H1 (cell line): ENCODE data around the gene FAM221B. TPM values are rescaled to one million over a fixed set of nuclear protein-coding genes. Genes with fewer than 3 reads are reported as not detected.
A peak's percentile ranks its signal among the peaks of the same experiment; 100 is the strongest.

Experiments used
- CTCF ChIA-PET: fragments of 300-600 bp; sonication (Branson Sonifier 250); formaldehyde crosslinking; loops from one replicate; lab custom pipeline; 2021; ENCODE audit not compliant: partially characterized antibody; lab: Charles Lee
- POLR2A ChIA-PET: fragments of 300-600 bp; sonication (Branson Sonifier 250); formaldehyde crosslinking; loops from one replicate; lab custom pipeline; 2021; ENCODE audit warnings: inconsistent platforms; ENCODE audit not compliant: partially characterized antibody; lab: Charles Lee
- DNase-seq, 2 experiments: peaks; one replicate each; pipeline versions ENCODE4 v3.0.0 to v3.0.0-alpha.2; 2010 to 2022; ENCODE audit warnings: low spot score in 2 of 2, low read depth in 1 of 2, mixed read lengths in 1 of 2
- FAIRE-seq: peaks from 2 replicates; lab custom pipeline; 2011; peaks lifted over from hg19 to GRCh38; lab: Jason Lieb, UNC
- H2AFZ ChIP-seq: 2 replicates; pipeline ENCODE4 v1.8.1; 2012; ENCODE audit warnings: low read length, inconsistent platforms
- H2AK5ac ChIP-seq: 2 replicates; pipeline ENCODE4 v1.6.1; 2013; ENCODE audit warnings: low read depth, low read length
- H2BK120ac ChIP-seq: replicated peaks from 2 replicates; pipeline ENCODE3; 2013; ENCODE audit warnings: low read depth, low read length, inconsistent platforms
- H2BK12ac ChIP-seq: 2 replicates; pipeline ENCODE4 v1.6.1; 2013; ENCODE audit warnings: low read depth, low read length
- H2BK15ac ChIP-seq: 2 replicates; pipeline ENCODE4 v1.6.1; 2013; ENCODE audit warnings: low read length
- H2BK20ac ChIP-seq: 2 replicates; pipeline ENCODE4 v1.6.1; 2013; ENCODE audit warnings: low read length
- H2BK5ac ChIP-seq: 2 replicates; pipeline ENCODE4 v1.6.1; 2013; ENCODE audit warnings: low read depth, low read length
- H3K14ac ChIP-seq: 2 replicates; pipeline ENCODE4 v1.6.1; 2013; ENCODE audit warnings: inconsistent platforms; ENCODE audit not compliant: insufficient read length
- H3K18ac ChIP-seq: 2 replicates; pipeline ENCODE4 v1.6.1; 2013; ENCODE audit warnings: low read length; ENCODE audit errors: extremely low read depth
- H3K23ac ChIP-seq: 2 replicates; pipeline ENCODE4 v1.6.1; 2013; ENCODE audit warnings: inconsistent platforms; ENCODE audit not compliant: insufficient read length
- H3K23me2 ChIP-seq: 2 replicates; pipeline ENCODE4 v1.6.1; 2013; ENCODE audit warnings: low read depth, low read length
- H3K27ac ChIP-seq: 2 replicates; pipeline ENCODE4 v1.6.1; 2011; ENCODE audit warnings: low read depth, low read length, inconsistent platforms
- H3K27me3 ChIP-seq, 4 experiments: replicated peaks in 1 of 4; 1 replicate in 1 of 4; 2 replicates in 3 of 4; pipeline versions ENCODE4 v1.6.1 to v1.8.1; 2011 to 2013; ENCODE audit warnings: low read length in 3 of 4, mild to moderate bottlenecking in 3 of 4, inconsistent platforms in 2 of 4, mixed read lengths in 2 of 4, moderate library complexity in 1 of 4; ENCODE audit not compliant: control insufficient read depth in 3 of 4, insufficient read depth in 3 of 4; ENCODE audit errors: extremely low read depth in 1 of 4
- H3K36me3 ChIP-seq, 4 experiments: 2 replicates each; pipeline versions ENCODE4 v1.6.1 to v1.8.1; 2011 to 2013; ENCODE audit warnings: mild to moderate bottlenecking in 4 of 4, low read length in 3 of 4, moderate library complexity in 2 of 4, control low read depth in 1 of 4, inconsistent platforms in 1 of 4; ENCODE audit not compliant: insufficient read depth in 4 of 4, control insufficient read depth in 2 of 4
- H3K4ac ChIP-seq: replicated peaks from 2 replicates; pipeline ENCODE3; 2013; ENCODE audit warnings: low read length, low read depth, mixed read lengths, inconsistent platforms; ENCODE audit not compliant: insufficient read length
- H3K4me1 ChIP-seq, 4 experiments: replicated peaks in 1 of 4; 1 replicate in 1 of 4; 2 replicates in 3 of 4; pipeline versions ENCODE4 v1.6.1 to v1.8.1; 2011 to 2013; ENCODE audit warnings: low read length in 3 of 4, inconsistent platforms in 2 of 4, mixed read lengths in 1 of 4; ENCODE audit not compliant: insufficient read depth in 4 of 4, control insufficient read depth in 3 of 4
- H3K4me2 ChIP-seq, 2 experiments: 2 replicates each; pipeline versions ENCODE4 v1.6.1 to v1.8.1; 2011 to 2013; ENCODE audit warnings: low read depth in 2 of 2, low read length in 2 of 2, control low read depth in 1 of 2, inconsistent platforms in 1 of 2, mild to moderate bottlenecking in 1 of 2; ENCODE audit not compliant: insufficient read depth in 1 of 2
- H3K4me3 ChIP-seq, 4 experiments: fragments of 200-600, 300-600 bp in 1 of 4; sonication (generic), shearing (Covaris generic), sonication (Bioruptor Twin) in 1 of 4; 2 replicates each; pipeline versions ENCODE4 v1.5.1 to v1.8.1; 2011 to 2016; ENCODE audit warnings: low read length in 4 of 4, low read depth in 3 of 4, control low read depth in 2 of 4, inconsistent platforms in 2 of 4, mild to moderate bottlenecking in 2 of 4, mixed read lengths in 1 of 4, moderate library complexity in 1 of 4; ENCODE audit not compliant: insufficient read depth in 2 of 4; ENCODE audit errors: extremely low read depth in 1 of 4
- H3K56ac ChIP-seq: replicated peaks from 2 replicates; pipeline ENCODE3; 2013; ENCODE audit warnings: low read depth, mild to moderate bottlenecking, mixed read lengths, low read length, inconsistent platforms; ENCODE audit not compliant: insufficient read length
- H3K79me1 ChIP-seq: 2 replicates; pipeline ENCODE4 v1.6.1; 2013; ENCODE audit warnings: low read depth, low read length, control low read depth
- H3K79me2 ChIP-seq, 2 experiments: 2 replicates each; pipeline versions ENCODE4 v1.6.1 to v1.8.1; 2012 to 2013; ENCODE audit warnings: low read length in 2 of 2, mild to moderate bottlenecking in 2 of 2, inconsistent platforms in 1 of 2; ENCODE audit not compliant: insufficient read depth in 2 of 2, control insufficient read depth in 1 of 2
- H3K9ac ChIP-seq, 4 experiments: replicated peaks in 1 of 4; 1 replicate in 1 of 4; 2 replicates in 3 of 4; pipeline versions ENCODE4 v1.6.1 to v1.8.1; 2011 to 2013; ENCODE audit warnings: low read depth in 3 of 4, low read length in 3 of 4, control low read depth in 2 of 4, mild to moderate bottlenecking in 2 of 4, moderate library complexity in 2 of 4, inconsistent platforms in 1 of 4; ENCODE audit errors: extremely low read depth in 1 of 4
- H3K9me3 ChIP-seq, 2 experiments: 2 replicates each; pipeline versions ENCODE4 v1.6.1 to v1.8.1; 2012 to 2013; ENCODE audit warnings: mild to moderate bottlenecking in 2 of 2, moderate library complexity in 2 of 2, control low read depth in 1 of 2, inconsistent platforms in 1 of 2, low read depth in 1 of 2, low read length in 1 of 2, mixed read lengths in 1 of 2; ENCODE audit not compliant: insufficient read depth in 2 of 2
- H4K20me1 ChIP-seq, 2 experiments: replicated peaks in 1 of 2; 2 replicates each; pipeline versions ENCODE3 to v1.8.1; 2011 to 2013; ENCODE audit warnings: inconsistent platforms in 2 of 2, low read length in 2 of 2, mild to moderate bottlenecking in 1 of 2; ENCODE audit not compliant: insufficient read depth in 2 of 2, control insufficient read depth in 1 of 2
- H4K5ac ChIP-seq: 2 replicates; pipeline ENCODE4 v1.6.1; 2013; ENCODE audit warnings: low read length, low read depth, mixed read lengths, inconsistent platforms; ENCODE audit not compliant: insufficient read length
- H4K8ac ChIP-seq: 2 replicates; pipeline ENCODE4 v1.8.0; 2013; ENCODE audit warnings: mild to moderate bottlenecking, moderate library complexity, low read length, inconsistent platforms; ENCODE audit not compliant: insufficient read depth; ENCODE audit errors: extremely low read depth
- H4K91ac ChIP-seq: replicated peaks from 2 replicates; pipeline ENCODE3; 2013; ENCODE audit warnings: low read length, mixed read lengths, inconsistent platforms; ENCODE audit not compliant: insufficient read length
- CREB1 ChIP-seq: IDR thresholded peaks from 2 replicates; pipeline ENCODE4 v1.6.1; 2012; ENCODE audit warnings: inconsistent platforms
- JUND ChIP-seq: IDR thresholded peaks from 2 replicates; pipeline ENCODE4 v1.6.1; 2011; ENCODE audit warnings: mild to moderate bottlenecking, improper control_type of control experiment, low read length
- KDM4A ChIP-seq: IDR thresholded peaks from one replicate; pipeline ENCODE4 v1.7.1; 2012; ENCODE audit warnings: low read depth, mild to moderate bottlenecking, moderate library complexity, low read length, inconsistent platforms; ENCODE audit not compliant: severe bottlenecking
- RFX5 ChIP-seq: IDR thresholded peaks from 2 replicates; pipeline ENCODE4 v1.6.1; 2011; ENCODE audit warnings: low read depth, low read length, improper control_type of control experiment, borderline replicate concordance
- SAP30 ChIP-seq: fragments of 300-600 bp; sonication (generic); IDR thresholded peaks from 2 replicates; pipeline ENCODE4 v1.7.1; 2012; ENCODE audit warnings: low read length, moderate library complexity, mild to moderate bottlenecking, inconsistent platforms; ENCODE audit not compliant: insufficient read depth, insufficient replicate concordance
- SIX5 ChIP-seq: IDR thresholded peaks from 2 replicates; pipeline ENCODE4 v1.6.1; 2011; ENCODE audit warnings: mild to moderate bottlenecking, low read depth, low read length
- TAF7 ChIP-seq: optimal IDR thresholded peaks from 2 replicates; pipeline ENCODE3; 2011; ENCODE audit warnings: low read depth, mild to moderate bottlenecking, inconsistent platforms, low read length, moderate library complexity, borderline replicate concordance
- USF2 ChIP-seq: IDR thresholded peaks from 2 replicates; pipeline ENCODE4 v1.6.1; 2011; ENCODE audit warnings: low read length, improper control_type of control experiment
- WGBS, 2 experiments: shearing (Covaris generic) in 1 of 2; methylation state at CpG; one replicate each; pipeline versions ENCODE4 v1.1.6 to v1.1.7; 2013 to 2015; ENCODE audit warnings: low lambda C conversion rate in 2 of 2, mixed read lengths in 2 of 2, inconsistent platforms in 1 of 2, low coverage in 1 of 2, missing lambda C conversion rate in 1 of 2; ENCODE audit not compliant: insufficient replicate concordance in 2 of 2, insufficient coverage in 1 of 2, insufficient read length in 1 of 2; ENCODE audit errors: extremely low coverage in 1 of 2, missing lambda C conversion rate in 1 of 2; 5-methylcytosine and 5-hydroxymethylcytosine counted together
- polyA plus RNA-seq, 7 experiments: library from polyadenylated mRNA; depleted of rRNA in 3 of 7; stranded (reverse) in 5 of 7; unstranded in 2 of 7; fragments of >200 nt in 5 of 7; fragments of 200-250 nt in 2 of 7; gene quantifications; 1 replicate in 5 of 7; 2 replicates in 1 of 7; 4 replicates in 1 of 7; pipeline versions ENCODE4 v1.2.1 to v1.2.3, GENCODE V29; 2011 to 2013; ENCODE audit warnings: missing spikeins in 2 of 7, mixed read lengths in 2 of 7
- total RNA-seq: library from RNA; stranded (reverse); fragmentation: NEBNext Ultra II Directional; extraction: Animal tissue kit (Norgen Biotek cat#: 25700); gene quantifications from 2 replicates; pipeline ENCODE4 v1.2.1, GENCODE V29; 2021

Gene FAM221B
- total and polyA plus RNA-seq, 2 of the 8 experiments (the other 6 are each of a cell fraction or from before 2014, with no cell fraction given), result not detected

- no peaks in the 10 kb centered on the region for H3K79me2 ChIP-seq
- DNase-seq, result no peak
- no peak overlapping the region for H3K4ac ChIP-seq
- H3K4me1 ChIP-seq, result peaks cover 0 to 7% (median 4%) of the 10 kb centered on the region in 4 experiments; a peak in 6 of 7 replicates
- peaks cover 0 to 3% (median 2%) of the 10 kb centered on the region in 4 experiments; a peak in 1 of 7 replicates for H3K27me3 ChIP-seq
- H3K79me1 ChIP-seq, result no peaks in the 10 kb centered on the region
- H3K23ac ChIP-seq, result no peak overlapping the region
- peak overlapping the region; percentile 88 to 90 for H3K4me2 ChIP-seq
- H3K18ac ChIP-seq, result no peak overlapping the region
- no peak overlapping the region; the same call in 1 of the 2 replicates for H4K8ac ChIP-seq
- peaks cover 0 to 4% (median 0%) of the 10 kb centered on the region in 4 experiments; a peak in 2 of 8 replicates for H3K36me3 ChIP-seq
- ChIA-PET CTCF (interaction anchor here (0.6 to 6.2 kb wide), 16 partner anchors 11 to 260 kb away, joined by 3 to 115 read pairs (median 4); partner anchors contain the start of genes CCDC107, FAM221B, MSMP and NPR2), POLR2A (interaction anchor here (0.7 to 4.5 kb wide), 9 partner anchors 8 to 83 kb away, joined by 3 to 38 read pairs (median 3); partner anchors contain the start of genes CREB3, FAM221B, NPR2 and TLN1)
- no peak overlapping the region for H3K56ac ChIP-seq
- peak overlapping the region; percentile 42 to 65 (median 54); a peak in 7 of 8 replicates for H3K4me3 ChIP-seq
- peaks cover 0 to 2% of the 10 kb centered on the region in 2 experiments for H4K20me1 ChIP-seq
- H4K91ac ChIP-seq, result no peak overlapping the region
- no peak overlapping the region for H2AK5ac ChIP-seq
- H3K14ac ChIP-seq, result no peak overlapping the region
- no peak overlapping the region for H2BK12ac ChIP-seq
- no peak overlapping the region for H2BK5ac ChIP-seq
- H3K23me2 ChIP-seq, result peaks cover 4% of the 10 kb centered on the region
- 48% methylated on average over 12 of the region's 12 CpGs; no CpG with 5 or more reads in 1 of the 2 experiments for WGBS, 2 experiments
- H2AFZ ChIP-seq, result 0 out of 2 replicates have a peak overlapping the region, but pooled peaks have one; percentile 10
- H2BK120ac ChIP-seq, result no peak overlapping the region
- no peak overlapping the region for H2BK15ac ChIP-seq
- H3K9ac ChIP-seq, result peak overlapping the region in 1 of 4 experiments; percentile 20; a peak in 1 of 7 replicates
- no peak overlapping the region for H4K5ac ChIP-seq
- FAIRE-seq, result no peak
- no peaks in the 10 kb centered on the region for H3K9me3 ChIP-seq
- no peak overlapping the region for H3K27ac ChIP-seq
- H2BK20ac ChIP-seq, result no peak overlapping the region
- TF ChIP-seq RFX5, result no peak
- no peak for TF ChIP-seq JUND
- no peak for TF ChIP-seq SIX5
- TF ChIP-seq SAP30, result no peak
- TF ChIP-seq USF2, result no peak
- no peak for TF ChIP-seq KDM4A
- TF ChIP-seq TAF7, result no peak
- TF ChIP-seq CREB1, result no peak
Measured at GRCh38 chr9:35811381-35812024, 17.0 kb downstream of the FAM221B start.
